Mesodermal cell (in vitro differentiated cells): ENCODE results near the gene FBXO10.

ENCODE experiments used
- H3K27ac ChIP-seq: 2 replicates; pipeline ENCODE4 v1.7.0; 2013; ENCODE audit warnings: mild to moderate bottlenecking, low read depth, low read length, moderate library complexity; ENCODE audit not compliant: severe bottlenecking
- H3K36me3 ChIP-seq: 2 replicates; pipeline ENCODE4 v1.7.1; 2013; ENCODE audit warnings: mild to moderate bottlenecking, low read length, moderate library complexity; ENCODE audit not compliant: control insufficient read depth, insufficient read depth
- H3K4me1 ChIP-seq: one replicate; pipeline ENCODE4 v1.7.1; 2013; ENCODE audit warnings: mild to moderate bottlenecking, low read length; ENCODE audit not compliant: insufficient read depth, control insufficient read depth, poor library complexity, severe bottlenecking
- H3K4me3 ChIP-seq: 2 replicates; pipeline ENCODE4 v1.7.0; 2013; ENCODE audit warnings: low read length, control low read depth, mild to moderate bottlenecking; ENCODE audit not compliant: insufficient read depth, poor library complexity, severe bottlenecking; ENCODE audit errors: extremely low read depth
- H3K9me3 ChIP-seq: 2 replicates; pipeline ENCODE4 v1.7.1; 2013; ENCODE audit warnings: mild to moderate bottlenecking, low read length, moderate library complexity; ENCODE audit not compliant: control insufficient read depth
- WGBS, 2 experiments: methylation state at CpG; one replicate each; pipeline ENCODE4 v1.1.5; 2013; ENCODE audit warnings: missing lambda C conversion rate in 2 of 2; ENCODE audit not compliant: insufficient coverage in 2 of 2; 5-methylcytosine and 5-hydroxymethylcytosine counted together

The FBXO10 gene

GRCh38 chr9:37565661-37566618 is 10.2 kb downstream of the FBXO10 start:
- Histone ChIP-seq H3K36me3 (peaks cover 26% of the 10 kb centered on the region), H3K4me1 (no peaks in the 10 kb centered on the region), H3K9me3 (peaks cover 18% of the 10 kb centered on the region), H3K4me3 (no peak overlapping the region), H3K27ac (no peak overlapping the region)
- 90 to 92% methylated on average over 3 to 5 of the region's 7 CpGs for WGBS, 2 experiments

GRCh38 chr9:37564916-37565315 is 11.3 kb downstream of the FBXO10 start:
- Histone ChIP-seq H3K9me3 (peaks cover 18% of the 10 kb centered on the region), H3K27ac (no peak overlapping the region), H3K4me1 (no peaks in the 10 kb centered on the region), H3K4me3 (no peak overlapping the region), H3K36me3 (peaks cover 34% of the 10 kb centered on the region)
- 83 to 92% methylated on average over 2 to 3 of the region's 4 CpGs for WGBS, 2 experiments

- Histone ChIP-seq H3K4me3 (no peak overlapping the region), H3K9me3 (peaks cover 18% of the 10 kb centered on the region), H3K36me3 (peaks cover 39% of the 10 kb centered on the region), H3K4me1 (no peaks in the 10 kb centered on the region), H3K27ac (no peak overlapping the region)
- WGBS, 2 experiments = 59 to 100% methylated on average over 2 to 3 of the region's 3 CpGs
Measured at GRCh38 chr9:37563806-37564513, 12.2 kb downstream of the FBXO10 start.

GRCh38 chr9:37562826-37563225 is 13.4 kb downstream of the FBXO10 start:
- H3K4me1 ChIP-seq = no peaks in the 10 kb centered on the region
- peaks cover 18% of the 10 kb centered on the region for H3K9me3 ChIP-seq
- no peak overlapping the region for H3K4me3 ChIP-seq
- WGBS, 2 experiments = no CpG with 5 or more reads among the region's 1 CpG
- peaks cover 33% of the 10 kb centered on the region for H3K36me3 ChIP-seq
- no peak overlapping the region for H3K27ac ChIP-seq

- Histone ChIP-seq H3K4me3 (no peak overlapping the region), H3K36me3 (peaks cover 29% of the 10 kb centered on the region), H3K9me3 (peaks cover 18% of the 10 kb centered on the region), H3K27ac (no peak overlapping the region), H3K4me1 (no peaks in the 10 kb centered on the region)
- WGBS, 2 experiments = 87 to 93% methylated on average over 2 of the region's 2 CpGs
Measured at GRCh38 chr9:37561682-37562081, 14.5 kb downstream of the FBXO10 start.

- Histone ChIP-seq H3K4me3 (no peak overlapping the region), H3K9me3 (peaks cover 15% of the 10 kb centered on the region), H3K36me3 (peaks cover 18% of the 10 kb centered on the region), H3K4me1 (no peaks in the 10 kb centered on the region), H3K27ac (no peak overlapping the region)
- WGBS, 2 experiments = 79 to 85% methylated on average over 2 to 3 of the region's 5 CpGs
Measured at GRCh38 chr9:37559855-37560592, 16.2 kb downstream of the FBXO10 start.

- Histone ChIP-seq H3K9me3 (peaks cover 6% of the 10 kb centered on the region), H3K27ac (no peak overlapping the region), H3K4me1 (no peaks in the 10 kb centered on the region), H3K4me3 (no peak overlapping the region), H3K36me3 (peaks cover 13% of the 10 kb centered on the region)
- WGBS, 2 experiments = 60 to 83% methylated on average over 1 of the region's 1 CpG
Measured at GRCh38 chr9:37559125-37559524, 17.1 kb downstream of the FBXO10 start.

GRCh38 chr9:37555786-37556185 is 20.4 kb downstream of the FBXO10 start:
- Histone ChIP-seq H3K9me3 (no peaks in the 10 kb centered on the region), H3K27ac (no peak overlapping the region), H3K4me3 (no peak overlapping the region), H3K4me1 (no peaks in the 10 kb centered on the region), H3K36me3 (peaks cover 13% of the 10 kb centered on the region)

GRCh38 chr9:37554318-37554717 is 21.9 kb downstream of the FBXO10 start:
- H3K4me3 ChIP-seq = no peak overlapping the region
- no peaks in the 10 kb centered on the region for H3K4me1 ChIP-seq
- H3K27ac ChIP-seq = no peak overlapping the region
- WGBS, 2 experiments = 100% methylated on average over 1 of the region's 3 CpGs; no CpG with 5 or more reads in 1 of the 2 experiments
- no peaks in the 10 kb centered on the region for H3K36me3 ChIP-seq
- no peaks in the 10 kb centered on the region for H3K9me3 ChIP-seq

GRCh38 chr9:37551888-37552287 is 24.3 kb downstream of the FBXO10 start:
- no peaks in the 10 kb centered on the region for H3K4me1 ChIP-seq
- no peak overlapping the region for H3K27ac ChIP-seq
- WGBS, 2 experiments = 94% methylated on average over 2 of the region's 2 CpGs
- no peaks in the 10 kb centered on the region for H3K9me3 ChIP-seq
- H3K36me3 ChIP-seq = no peaks in the 10 kb centered on the region
- H3K4me3 ChIP-seq = no peak overlapping the region
